ENCODE results near the gene SMIM44. TPM values are rescaled to one million over a fixed set of nuclear protein-coding genes. Genes with fewer than 3 reads are reported as not detected.

SMIM44 gene
- total RNA-seq, 1 experiment from 2014 or later = not detected

- Histone ChIP-seq H3K9me3 (replicated peaks) (no peaks in the 10 kb centered on the region), H3K36me3 (peaks cover 22% of the 10 kb centered on the region; the same call in 1 of the 2 replicates), H3K27me3 (no peaks in the 10 kb centered on the region), H3K4me3 (no peak overlapping the region), H3K27ac (peak overlapping the region; percentile 37; the same call in 1 of the 2 replicates), H3K4me1 (0 out of 2 replicates have a peak, but pooled peaks cover 3% of the 10 kb centered on the region)
- DNase-seq = no peak
Observed at GRCh38 chr19:3441089-3441985, 41.9 kb downstream of the SMIM44 start.

DNA sequence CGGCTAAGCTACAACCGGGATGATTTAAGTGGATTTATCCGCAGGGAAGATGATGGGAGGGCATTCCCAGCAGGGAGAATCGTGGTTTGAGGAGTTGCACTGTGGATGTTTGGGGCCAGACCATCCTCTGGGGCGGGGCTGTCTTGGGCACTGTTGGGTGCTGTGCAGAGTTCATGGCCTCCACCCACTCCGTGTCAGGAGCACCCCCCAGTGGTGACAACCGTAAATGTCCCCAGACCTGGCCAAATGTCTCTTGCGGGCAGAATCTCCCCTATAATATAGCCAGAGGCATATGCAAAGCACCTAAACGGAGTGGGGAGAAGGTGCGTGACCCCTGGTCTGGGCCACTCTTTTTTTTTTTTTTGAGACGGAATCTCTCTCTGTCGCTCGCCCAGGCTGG, 43.2 kb downstream of the SMIM44 start:
- Histone ChIP-seq H3K27me3 (no peaks in the 10 kb centered on the region), H3K4me1 (0 out of 2 replicates have a peak, but pooled peaks cover 3% of the 10 kb centered on the region), H3K36me3 (peaks cover 27% of the 10 kb centered on the region; the same call in 1 of the 2 replicates), H3K27ac (no peak overlapping the region), H3K4me3 (no peak overlapping the region), H3K9me3 (replicated peaks) (no peaks in the 10 kb centered on the region)
- DNase-seq = peak; percentile 55 to 59

DNA sequence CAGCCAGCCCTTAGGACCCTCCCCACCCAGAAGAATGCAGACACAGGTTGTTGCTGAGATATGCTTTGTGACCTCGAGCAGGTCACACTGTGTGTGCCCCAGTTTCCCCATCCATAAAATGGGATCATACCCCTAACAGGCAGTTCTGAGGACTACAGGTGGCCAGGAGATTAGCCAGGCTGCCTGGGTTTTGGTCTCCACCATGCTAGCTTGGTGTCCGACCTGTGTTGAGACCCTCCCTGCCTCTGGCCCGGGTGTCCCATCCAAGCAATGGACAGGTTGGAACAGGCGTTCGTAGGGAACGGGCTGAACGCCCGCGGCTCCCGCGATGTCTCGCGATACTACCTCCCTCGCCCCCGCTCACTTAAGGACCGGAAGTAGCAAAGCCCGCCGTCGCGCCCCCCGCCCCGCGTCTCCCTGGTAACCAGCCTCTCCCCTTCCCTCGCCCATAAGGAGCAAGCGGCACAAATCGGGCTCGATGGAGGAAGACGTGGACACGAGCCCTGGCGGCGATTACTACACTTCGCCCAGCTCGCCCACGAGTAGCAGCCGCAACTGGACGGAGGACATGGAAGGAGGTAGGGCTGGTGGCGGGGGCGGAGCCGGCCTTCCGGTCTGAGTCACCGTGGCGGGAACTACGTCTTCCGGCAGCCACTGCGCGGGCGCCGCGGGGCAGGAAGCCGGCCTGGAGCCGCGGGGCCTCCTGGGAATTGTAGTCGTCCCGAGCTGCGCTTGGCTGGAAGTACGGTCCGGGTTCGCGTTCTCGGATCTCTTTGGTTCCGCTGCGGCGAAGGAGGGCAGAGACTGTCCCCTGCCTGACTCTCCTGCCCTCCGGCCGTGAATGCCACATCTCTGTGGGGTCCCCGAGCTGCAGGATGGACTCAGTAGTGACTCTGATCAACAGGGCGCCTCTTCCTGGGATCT, 48.3 kb downstream of the SMIM44 start:
- H3K27me3 ChIP-seq = no peaks in the 10 kb centered on the region
- H3K4me3 ChIP-seq = peak overlapping the region; percentile 58
- DNase-seq = peak; percentile 88 to 89
- no peaks in the 10 kb centered on the region for H3K4me1 ChIP-seq
- peaks cover 32% of the 10 kb centered on the region for H3K36me3 ChIP-seq
- H3K9me3 ChIP-seq (replicated peaks) = no peaks in the 10 kb centered on the region
- H3K27ac ChIP-seq = peak overlapping the region; percentile 77

GRCh38 chr19:3433805-3434540, 49.3 kb downstream of the SMIM44 start:
- H3K27ac ChIP-seq = no peak overlapping the region; the same call in 1 of the 2 replicates
- H3K9me3 ChIP-seq (replicated peaks) = no peaks in the 10 kb centered on the region
- DNase-seq = no peak
- H3K27me3 ChIP-seq = no peaks in the 10 kb centered on the region
- peaks cover 34% of the 10 kb centered on the region for H3K36me3 ChIP-seq
- H3K4me3 ChIP-seq = no peak overlapping the region
- H3K4me1 ChIP-seq = no peaks in the 10 kb centered on the region

- Histone ChIP-seq H3K36me3 (peaks cover 30% of the 10 kb centered on the region), H3K27ac (no peak overlapping the region), H3K9me3 (replicated peaks) (no peaks in the 10 kb centered on the region)
Observed at GRCh38 chr19:3433313-3433712, 49.9 kb downstream of the SMIM44 start.

More at GRCh38 chr19:3433313-3433712, 49.9 kb downstream of the SMIM44 start:
- DNase-seq = no peak
- no peaks in the 10 kb centered on the region for H3K27me3 ChIP-seq
- no peak overlapping the region for H3K4me3 ChIP-seq
- no peaks in the 10 kb centered on the region for H3K4me1 ChIP-seq

Other genes with a start within 250 kb of the SMIM44 start
- 15.1 and 16.4 TPM in 2 replicates for gene NFIC, start 116.9 kb downstream of the SMIM44 start, total RNA-seq (2014; rRNA removed; shearing (Covaris generic))
- not detected in 2 replicates for gene SMIM24, start 2.9 kb downstream of the SMIM44 start, total RNA-seq (2014; rRNA removed; shearing (Covaris generic))
- 11.7 and 12.3 TPM in 2 replicates for gene DOHH, start 17.2 kb upstream of the SMIM44 start, total RNA-seq (2014; rRNA removed; shearing (Covaris generic))
- gene FZR1, start 22.9 kb upstream of the SMIM44 start, total RNA-seq (2014; rRNA removed; shearing (Covaris generic)) = 31.4 and 31.8 TPM in 2 replicates
- gene TEKTIP1, start 55.7 kb upstream of the SMIM44 start, total RNA-seq (2014; rRNA removed; shearing (Covaris generic)) = not detected in 2 replicates
- 54.6 and 57.1 TPM in 2 replicates for gene MFSD12, start 74.1 kb upstream of the SMIM44 start, total RNA-seq (2014; rRNA removed; shearing (Covaris generic))
- gene HMG20B, start 89.5 kb upstream of the SMIM44 start, total RNA-seq (2014; rRNA removed; shearing (Covaris generic)) = 45.0 and 48.0 TPM in 2 replicates
- 0.03 and 0.06 TPM in 2 replicates for gene GIPC3, start 102.0 kb upstream of the SMIM44 start, total RNA-seq (2014; rRNA removed; shearing (Covaris generic))
- gene TBXA2R, start 123.4 kb upstream of the SMIM44 start, total RNA-seq (2014; rRNA removed; shearing (Covaris generic)) = 0.06 and 0.13 TPM in 2 replicates
- gene CACTIN, start 143.3 kb upstream of the SMIM44 start, total RNA-seq (2014; rRNA removed; shearing (Covaris generic)) = 21.4 and 21.6 TPM in 2 replicates
- 11.8 and 12.2 TPM in 2 replicates for gene PIP5K1C, start 217.0 kb upstream of the SMIM44 start, total RNA-seq (2014; rRNA removed; shearing (Covaris generic))
- not detected in 2 replicates for gene TJP3, start 224.9 kb upstream of the SMIM44 start, total RNA-seq (2014; rRNA removed; shearing (Covaris generic))

All from SJCRH30 (cell line).